Cardiac septum (tissue), 1 donor: Measurements from ENCODE around the gene MAPK4. TPM values are rescaled to one million over a fixed set of nuclear protein-coding genes. Genes with fewer than 3 reads are reported as not detected.
"Not testable (repeated sequence)": the region's sequence is repeated elsewhere in the genome, so short reads cannot be mapped to it uniquely, and the experiment has no call there.

ENCODE experiments used
- DNase-seq: peaks from one replicate; pipeline ENCODE4 v3.0.0-alpha.2; 2020; ENCODE audit warnings: low spot score
- intact Hi-C: fragments of 100-400 bp; cut with DNase I; formaldehyde crosslinking; loops from one replicate; pipeline ENCODE4 v1.14.0; 2022
- total RNA-seq: library from RNA; stranded (reverse); fragmentation: NEBNext Ultra II Directional; extraction: Animal tissue kit (Norgen Biotek cat#: 25700); gene quantifications from one replicate; pipeline ENCODE4 v1.2.1, GENCODE V29; 2021
- donor health status: DM: no; HTN: no; CAD: no.

Gene MAPK4
- total RNA-seq, 1 donor from 2014 or later = 38.2 TPM

- intact Hi-C loops = loop anchor here (10.0 kb wide), 1 partner anchor 67 kb away; no protein-coding TSS in a partner anchor
- no peak for DNase-seq
Measured at GRCh38 chr18:50571606-50572005, 11.7 kb downstream of the MAPK4 start.

- intact Hi-C loops = loop anchor here (10.0 kb wide), 1 partner anchor 68 kb away; no protein-coding TSS in a partner anchor
- DNase-seq = not testable (repeated sequence)
Measured at GRCh38 chr18:50573196-50573595, 13.3 kb downstream of the MAPK4 start.

GRCh38 chr18:50573679-50574078, 13.8 kb downstream of the MAPK4 start:
- intact Hi-C loops = loop anchor here (10.0 kb wide), 1 partner anchor 69 kb away; no protein-coding TSS in a partner anchor
- no peak for DNase-seq

- no peak for DNase-seq
- intact Hi-C loops = loop anchor here (10.0 kb wide), 1 partner anchor 73 kb away; no protein-coding TSS in a partner anchor
Measured at GRCh38 chr18:50578030-50578429, 18.1 kb downstream of the MAPK4 start.

GRCh38 chr18:50578651-50579050, 18.8 kb downstream of the MAPK4 start:
- intact Hi-C loops = loop anchor here (10.0 kb wide), 1 partner anchor 74 kb away; no protein-coding TSS in a partner anchor

GRCh38 chr18:50579061-50579774, 19.3 kb downstream of the MAPK4 start:
- DNase-seq = no peak
- intact Hi-C loops = loop anchor here (10.0 kb wide), 1 partner anchor 74 kb away; no protein-coding TSS in a partner anchor

More at GRCh38 chr18:50578651-50579050, 18.8 kb downstream of the MAPK4 start:
- no peak for DNase-seq

- intact Hi-C loops = loop anchor here (5.0 kb wide), 1 partner anchor 71 kb away; no protein-coding TSS in a partner anchor
Measured at GRCh38 chr18:50581517-50581916, 21.6 kb downstream of the MAPK4 start.

GRCh38 chr18:50582500-50582899, 22.6 kb downstream of the MAPK4 start:
- DNase-seq = no peak
- intact Hi-C loops = loop anchor here (5.0 kb wide), 1 partner anchor 70 kb away; no protein-coding TSS in a partner anchor

More at GRCh38 chr18:50581517-50581916, 21.6 kb downstream of the MAPK4 start:
- no peak for DNase-seq

GRCh38 chr18:50586710-50587109, 26.8 kb downstream of the MAPK4 start:
- DNase-seq = no peak
- intact Hi-C loops = no loop called here

GRCh38 chr18:50590593-50590992, 30.7 kb downstream of the MAPK4 start:
- intact Hi-C loops = no loop called here
- DNase-seq = no peak

GRCh38 chr18:50594012-50594411, 34.1 kb downstream of the MAPK4 start:
- DNase-seq = no peak
- intact Hi-C loops = no loop called here

- no peak for DNase-seq
- intact Hi-C loops = no loop called here
Measured at GRCh38 chr18:50594942-50595341, 35.1 kb downstream of the MAPK4 start.

GRCh38 chr18:50602466-50602865, 42.6 kb downstream of the MAPK4 start:
- no peak for DNase-seq
- intact Hi-C loops = no loop called here

- no peak for DNase-seq
- intact Hi-C loops = no loop called here
Measured at GRCh38 chr18:50606609-50607008, 46.7 kb downstream of the MAPK4 start.

GRCh38 chr18:50607378-50607926, 47.6 kb downstream of the MAPK4 start:
- intact Hi-C loops = no loop called here

GRCh38 chr18:50609171-50609570, 49.3 kb downstream of the MAPK4 start:
- DNase-seq, intact Hi-C loops: not testable (repeated sequence)

More at GRCh38 chr18:50607378-50607926, 47.6 kb downstream of the MAPK4 start:
- DNase-seq = no peak

GRCh38 chr18:50610349-50610748, 50.5 kb downstream of the MAPK4 start:
- intact Hi-C loops = no loop called here

GRCh38 chr18:50611529-50611941, 51.6 kb downstream of the MAPK4 start:
- intact Hi-C loops = no loop called here
- DNase-seq = no peak

More at GRCh38 chr18:50610349-50610748, 50.5 kb downstream of the MAPK4 start:
- no peak for DNase-seq

GRCh38 chr18:50614838-50615237, 55.0 kb downstream of the MAPK4 start:
- intact Hi-C loops = no loop called here
- DNase-seq = no peak

GRCh38 chr18:50616484-50617048, 56.7 kb downstream of the MAPK4 start:
- intact Hi-C loops = no loop called here
- no peak for DNase-seq
